ENCODE measurements around the gene PRRT1B. TPM values are rescaled to one million over a fixed set of nuclear protein-coding genes. Genes with fewer than 3 reads are reported as not detected.

The PRRT1B gene
- total RNA-seq, 4 donors from 2014 or later = not detected

DNA sequence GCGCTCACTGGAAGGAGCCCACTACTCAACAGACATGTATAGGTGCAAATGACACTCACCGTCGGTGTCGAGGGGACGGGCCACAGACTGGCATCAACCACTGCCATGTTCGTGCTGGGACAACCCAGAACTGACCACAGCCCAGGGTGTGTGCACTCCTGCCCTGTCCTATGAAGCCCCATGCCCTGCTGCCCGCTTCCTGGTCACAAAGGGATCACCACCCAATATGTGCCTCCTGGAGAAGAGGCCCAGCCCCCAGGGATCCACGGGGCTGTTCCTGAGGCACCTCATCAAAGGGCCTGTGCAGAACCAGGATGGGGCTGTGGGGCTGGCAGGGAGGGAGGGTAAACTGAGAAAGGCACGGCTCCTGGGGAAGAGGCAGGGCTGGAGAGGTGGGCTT is 43.1 kb downstream of the PRRT1B start:
- no peaks in the 10 kb centered on the region for H3K9me3 ChIP-seq
- no peak overlapping the region for H3K4me3 ChIP-seq
- DNase-seq (ENCODE audit: low spot score in 2 of 2) = no peak
- H3K27me3 ChIP-seq = no peaks in the 10 kb centered on the region
- peaks cover 60% of the 10 kb centered on the region for H3K36me3 ChIP-seq
- 100% methylated on average over 1 of the region's 9 CpGs for WGBS
- H3K4me1 ChIP-seq = no peaks in the 10 kb centered on the region
- TF ChIP-seq, protein P1, sequence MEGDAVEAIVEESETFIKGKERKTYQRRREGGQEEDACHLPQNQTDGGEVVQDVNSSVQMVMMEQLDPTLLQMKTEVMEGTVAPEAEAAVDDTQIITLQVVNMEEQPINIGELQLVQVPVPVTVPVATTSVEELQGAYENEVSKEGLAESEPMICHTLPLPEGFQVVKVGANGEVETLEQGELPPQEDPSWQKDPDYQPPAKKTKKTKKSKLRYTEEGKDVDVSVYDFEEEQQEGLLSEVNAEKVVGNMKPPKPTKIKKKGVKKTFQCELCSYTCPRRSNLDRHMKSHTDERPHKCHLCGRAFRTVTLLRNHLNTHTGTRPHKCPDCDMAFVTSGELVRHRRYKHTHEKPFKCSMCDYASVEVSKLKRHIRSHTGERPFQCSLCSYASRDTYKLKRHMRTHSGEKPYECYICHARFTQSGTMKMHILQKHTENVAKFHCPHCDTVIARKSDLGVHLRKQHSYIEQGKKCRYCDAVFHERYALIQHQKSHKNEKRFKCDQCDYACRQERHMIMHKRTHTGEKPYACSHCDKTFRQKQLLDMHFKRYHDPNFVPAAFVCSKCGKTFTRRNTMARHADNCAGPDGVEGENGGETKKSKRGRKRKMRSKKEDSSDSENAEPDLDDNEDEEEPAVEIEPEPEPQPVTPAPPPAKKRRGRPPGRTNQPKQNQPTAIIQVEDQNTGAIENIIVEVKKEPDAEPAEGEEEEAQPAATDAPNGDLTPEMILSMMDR (IDR thresholded peaks at IDR 0.05) = no peak
- no peak for TF ChIP-seq POLR2A (IDR thresholded peaks at IDR 0.05)
- H3K27ac ChIP-seq = no peak overlapping the region

- Histone ChIP-seq H3K4me1 (no peaks in the 10 kb centered on the region), H3K9me3 (no peaks in the 10 kb centered on the region), H3K27me3 (no peaks in the 10 kb centered on the region), H3K4me3 (no peak overlapping the region), H3K27ac (no peak overlapping the region), H3K36me3 (peaks cover 60% of the 10 kb centered on the region)
- WGBS = 94% methylated on average over 7 of the region's 16 CpGs
- DNase-seq (ENCODE audit: low spot score in 2 of 2) = no peak
- TF ChIP-seq, protein P1 (IDR thresholded peaks at IDR 0.05) = no peak
- TF ChIP-seq POLR2A (IDR thresholded peaks at IDR 0.05) (no peak), POLR2AphosphoS5 (IDR thresholded peaks at IDR 0.05) (no peak), EP300 (IDR thresholded peaks at IDR 0.05) (no peak)
These were observed 43.9 kb downstream of the PRRT1B start for GRCh38 chr9:131589124-131589711.

DNA sequence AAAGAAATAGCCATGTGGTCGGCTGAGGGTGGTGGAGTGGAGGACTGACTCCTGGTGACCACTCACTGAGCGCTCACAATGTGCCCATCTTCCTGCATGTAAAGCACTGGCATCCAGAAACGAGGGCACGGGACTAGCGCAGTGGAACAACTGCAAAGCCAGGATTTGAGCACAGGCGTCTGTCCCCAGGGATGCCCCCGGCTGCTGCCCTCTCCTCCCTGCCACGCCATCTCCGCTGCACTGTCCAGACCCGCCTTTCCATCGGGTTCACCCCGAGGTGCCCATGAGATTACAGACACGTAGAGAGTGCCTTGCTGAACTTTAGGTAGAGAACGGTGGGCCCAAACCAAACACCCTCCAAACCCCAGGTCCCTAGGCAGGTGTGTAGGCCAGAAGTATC is 44.7 kb downstream of the PRRT1B start:
- Histone ChIP-seq H3K27ac (no peak overlapping the region), H3K9me3 (no peaks in the 10 kb centered on the region), H3K4me3 (no peak overlapping the region), H3K4me1 (no peaks in the 10 kb centered on the region), H3K27me3 (no peaks in the 10 kb centered on the region), H3K36me3 (peaks cover 60% of the 10 kb centered on the region)
- DNase-seq (ENCODE audit: low spot score in 2 of 2) = no peak
- 95% methylated on average over 10 of the region's 14 CpGs for WGBS
- TF ChIP-seq POLR2A (IDR thresholded peaks at IDR 0.05) = no peak
- TF ChIP-seq EP300 (IDR thresholded peaks at IDR 0.05) = no peak
- TF ChIP-seq, protein P1 (IDR thresholded peaks at IDR 0.05) = no peak
- TF ChIP-seq POLR2AphosphoS5 (IDR thresholded peaks at IDR 0.05) = no peak

DNA sequence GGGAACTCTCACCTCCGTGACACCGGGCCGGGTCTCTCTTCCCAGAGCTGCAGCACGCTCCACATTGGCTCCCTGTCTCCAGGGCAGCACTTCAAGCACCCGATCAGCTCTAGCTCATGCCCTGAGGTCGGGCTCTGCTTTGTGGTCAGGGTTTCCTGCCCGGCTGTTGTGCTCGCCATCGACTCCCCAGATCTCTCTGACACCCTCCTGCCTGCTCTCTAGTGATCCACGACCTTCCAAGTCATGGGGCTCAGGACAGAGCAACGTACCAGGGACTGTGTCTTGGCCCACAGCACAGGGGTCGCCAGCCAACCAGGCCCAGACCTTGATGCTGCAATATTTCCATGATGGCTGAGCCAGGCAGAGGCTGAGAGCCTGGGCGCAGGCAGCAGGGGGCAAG is 45.1 kb downstream of the PRRT1B start:
- 97% methylated on average over 8 of the region's 13 CpGs for WGBS
- Histone ChIP-seq H3K4me1 (no peaks in the 10 kb centered on the region), H3K9me3 (no peaks in the 10 kb centered on the region), H3K4me3 (no peak overlapping the region), H3K36me3 (peaks cover 60% of the 10 kb centered on the region), H3K27ac (no peak overlapping the region), H3K27me3 (no peaks in the 10 kb centered on the region)
- TF ChIP-seq POLR2AphosphoS5 (IDR thresholded peaks at IDR 0.05) (no peak), EP300 (IDR thresholded peaks at IDR 0.05) (no peak), POLR2A (IDR thresholded peaks at IDR 0.05) (no peak)
- TF ChIP-seq, protein P1 (IDR thresholded peaks at IDR 0.05) = no peak
- DNase-seq (ENCODE audit: low spot score in 2 of 2) = no peak

DNA sequence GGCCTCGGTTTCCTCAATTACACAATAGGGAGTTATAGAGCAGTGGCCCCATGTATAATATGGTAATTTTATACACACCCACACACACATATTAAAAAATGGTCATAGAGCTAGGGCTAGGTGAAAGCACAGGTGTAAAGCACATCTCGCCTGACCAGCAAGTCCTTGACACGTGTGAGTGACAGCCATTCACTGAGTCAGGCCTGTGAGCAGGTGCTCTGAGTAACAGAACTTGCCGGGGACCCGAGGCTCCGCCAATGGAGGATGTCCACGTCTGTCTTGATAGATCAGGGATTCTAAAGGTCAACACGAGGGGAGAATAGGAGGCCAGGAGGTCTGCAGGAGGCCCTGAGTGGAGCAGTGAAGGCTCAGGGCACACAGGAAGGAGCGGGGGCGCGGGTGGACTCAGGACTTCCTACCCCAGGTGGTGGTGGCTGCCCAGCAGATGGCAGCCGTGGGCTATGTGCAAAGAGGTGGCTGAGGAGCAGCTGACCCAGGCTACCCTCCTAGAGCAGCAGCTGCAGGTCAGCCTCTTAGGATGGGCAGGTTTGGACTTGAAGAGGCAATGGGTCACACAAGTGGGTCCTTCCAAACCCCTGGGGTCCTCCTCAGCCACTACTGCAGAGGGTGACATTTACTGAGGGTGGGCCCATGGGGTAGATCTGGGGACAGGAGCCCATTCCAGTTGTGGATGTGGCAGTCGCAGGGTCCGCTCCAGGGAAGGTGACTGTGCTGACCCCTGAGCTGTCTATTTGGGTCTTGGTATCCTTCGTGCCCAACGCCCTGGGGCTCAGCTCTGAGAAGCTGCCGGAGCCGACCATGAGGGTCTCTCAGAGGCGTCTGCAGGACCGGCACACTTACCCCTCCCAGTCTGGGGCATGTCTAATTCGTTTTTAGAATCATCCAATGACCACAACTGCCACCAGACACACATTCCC is 45.9 kb downstream of the PRRT1B start:
- 72% methylated on average over 12 of the region's 21 CpGs for WGBS
- Histone ChIP-seq H3K4me3 (no peak overlapping the region), H3K36me3 (peaks cover 66% of the 10 kb centered on the region), H3K27ac (no peak overlapping the region), H3K9me3 (no peaks in the 10 kb centered on the region), H3K27me3 (no peaks in the 10 kb centered on the region), H3K4me1 (no peaks in the 10 kb centered on the region)
- TF ChIP-seq EP300 (IDR thresholded peaks at IDR 0.05) (no peak), POLR2A (IDR thresholded peaks at IDR 0.05) (no peak)
- TF ChIP-seq, protein P1 (IDR thresholded peaks at IDR 0.05) = peak; percentile 73 to 74
- DNase-seq (ENCODE audit: low spot score in 2 of 2) = peak; percentile 82 to 89
